Stimulated activated CD4-positive, alpha-beta T cell treated with anti-CD3 and anti-CD28 coated beads, Interleukin-15, amount 100 ng/mL, for 24 hours (primary cell): ENCODE data around the gene HOXB5.
A peak's percentile ranks its signal among the peaks of the same experiment; 100 is the strongest.

Source experiments
- DNase-seq: peaks from one replicate; pipeline ENCODE4 v3.0.0-alpha.2; 2020

The HOXB5 gene

GRCh38 chr17:48628649-48629410, 35.3 kb upstream of the HOXB5 start:
- DNase-seq = no peak

GRCh38 chr17:48627623-48628521, 34.3 kb upstream of the HOXB5 start:
- no peak for DNase-seq

GRCh38 chr17:48627118-48627597, 33.6 kb upstream of the HOXB5 start:
- DNase-seq = no peak

GRCh38 chr17:48626245-48627117, 32.9 kb upstream of the HOXB5 start, which contains the start of gene HOXB9:
TSS of gene HOXB9 (minus strand) at chr17:48626358. CDS start at chr17:48626269, 89 bp downstream.
- peak; percentile 63 for DNase-seq

- peak; percentile 64 for DNase-seq
These were observed 32.1 kb upstream of the HOXB5 start for GRCh38 chr17:48625495-48626244.

- DNase-seq = no peak
These were observed 31.2 kb upstream of the HOXB5 start for GRCh38 chr17:48624544-48625494.

- no peak for DNase-seq
These were observed 30.5 kb upstream of the HOXB5 start for GRCh38 chr17:48624118-48624517.

- no peak for DNase-seq
These were observed 30.0 kb upstream of the HOXB5 start for GRCh38 chr17:48623583-48623982.

- no peak for DNase-seq
These were observed 29.3 kb upstream of the HOXB5 start for GRCh38 chr17:48622857-48623256.

- no peak for DNase-seq
These were observed 28.1 kb upstream of the HOXB5 start for GRCh38 chr17:48621410-48622392.

GRCh38 chr17:48620461-48621139, 27.0 kb upstream of the HOXB5 start:
- no peak for DNase-seq

GRCh38 chr17:48619826-48620449, 26.4 kb upstream of the HOXB5 start:
- no peak for DNase-seq

- peak; percentile 87 for DNase-seq
These were observed 24.8 kb upstream of the HOXB5 start for GRCh38 chr17:48618256-48618896.

- DNase-seq = peak; percentile 20
These were observed 24.1 kb upstream of the HOXB5 start for GRCh38 chr17:48617471-48618255.

GRCh38 chr17:48616717-48617470, 23.3 kb upstream of the HOXB5 start:
- DNase-seq = no peak
